Kidney glomerular epithelial cell (primary cell): ENCODE measurements around the gene PLPP2.

Source experiments
- DNase-seq: peaks from one replicate; lab custom pipeline; 2025; lab: John Stamatoyannopoulos, UW

Gene PLPP2

DNA sequence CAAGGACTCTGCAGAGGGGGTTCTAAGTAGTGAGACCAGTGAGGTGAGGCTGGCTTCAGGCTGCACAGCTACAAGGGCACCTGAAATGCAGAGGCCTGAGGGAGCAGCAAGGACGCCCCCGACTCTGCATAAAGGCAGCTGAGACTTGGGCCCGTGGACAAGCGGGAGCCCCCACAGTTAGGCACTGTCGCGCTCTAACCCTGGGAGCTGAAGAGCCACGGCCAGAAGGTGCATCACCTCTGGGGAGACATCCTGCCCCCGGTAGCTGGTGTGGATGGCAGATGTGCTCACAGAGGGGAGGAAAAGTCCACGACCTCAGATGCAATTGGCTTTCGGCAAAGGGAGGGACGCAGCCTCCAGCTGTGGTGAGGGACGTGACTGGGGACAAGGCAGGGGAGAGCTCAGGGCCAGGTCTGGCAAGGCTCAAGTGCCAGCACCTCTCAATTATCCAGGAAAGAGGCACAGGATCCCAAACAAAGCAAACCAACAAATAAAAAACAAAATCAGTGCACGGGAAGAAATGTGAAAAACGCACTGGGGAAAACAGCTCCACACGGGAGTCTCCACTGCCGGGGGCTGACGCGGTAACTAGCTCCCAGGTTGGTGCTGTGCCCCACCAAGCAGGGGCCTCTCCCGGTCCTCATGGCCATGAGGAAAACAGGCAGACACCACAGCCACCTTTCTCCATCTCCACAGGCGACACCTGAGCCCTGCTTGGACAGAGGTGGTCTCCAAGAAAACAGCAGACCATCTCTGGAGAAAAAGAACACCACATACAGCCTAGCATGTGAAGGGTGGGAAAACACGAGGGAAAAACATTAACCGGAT lies 23.0 kb upstream of the PLPP2 start:
- no peak for DNase-seq

DNA sequence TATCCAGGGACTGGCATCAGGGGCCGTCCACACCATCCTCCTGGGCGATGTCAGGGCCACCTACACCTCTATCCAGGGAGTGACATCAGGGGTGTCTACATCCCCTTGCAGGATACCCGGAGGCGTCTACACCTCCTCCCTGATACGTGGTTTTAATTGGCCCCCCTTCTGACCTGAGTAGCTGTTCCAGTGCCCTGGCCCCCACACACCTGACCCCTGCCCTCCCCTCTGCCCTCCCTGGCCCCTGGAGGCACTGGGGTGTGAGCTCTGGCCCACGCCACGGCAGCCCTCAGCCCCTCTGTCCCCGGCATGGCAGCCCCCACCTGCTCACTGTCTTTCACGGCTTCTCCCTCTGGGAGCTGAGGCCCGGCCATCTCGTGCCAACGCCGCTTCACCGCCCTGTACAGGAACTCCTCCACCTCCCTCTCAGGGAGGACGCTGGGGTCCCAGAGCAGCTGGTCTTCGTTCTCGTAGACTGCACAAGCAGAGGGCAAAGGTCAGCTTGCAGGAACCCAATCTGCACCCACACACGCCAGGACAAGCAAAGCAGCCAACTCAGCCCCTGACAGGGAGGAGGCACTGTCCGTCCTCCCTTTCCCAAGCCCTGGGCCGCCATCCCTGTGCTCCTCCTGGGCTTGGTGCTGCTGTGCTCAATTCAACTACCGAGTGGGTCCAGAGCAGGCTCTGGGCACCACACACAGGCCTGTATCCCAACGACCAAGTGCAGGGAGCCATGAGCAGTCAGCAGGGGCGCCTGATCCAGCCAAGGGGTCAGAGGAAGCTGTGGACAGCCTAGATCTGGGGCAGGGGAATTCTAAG lies 22.2 kb upstream of the PLPP2 start:
- DNase-seq = no peak

DNA sequence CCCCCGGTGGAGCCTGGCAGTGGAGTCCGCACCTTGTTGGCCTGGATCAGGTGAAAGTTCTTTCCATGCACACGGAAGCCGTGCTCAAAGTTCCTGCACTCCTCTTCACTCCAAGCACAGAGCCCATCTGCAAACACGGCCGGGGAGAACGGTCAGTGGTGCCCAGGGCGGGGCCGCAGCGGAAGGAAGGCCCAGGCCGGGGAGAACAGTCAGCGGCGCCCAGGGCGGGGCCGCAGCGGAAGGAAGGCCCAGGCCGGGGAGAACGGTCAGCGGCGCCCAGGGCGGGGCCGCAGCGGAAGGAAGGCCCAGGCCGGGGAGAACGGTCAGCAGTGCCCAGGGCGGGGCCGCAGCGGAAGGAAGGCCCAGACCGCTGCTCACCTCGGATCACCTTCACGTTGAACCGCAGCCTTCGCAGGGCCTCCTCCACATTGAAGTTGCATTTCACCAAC lies 20.6 kb upstream of the PLPP2 start:
- DNase-seq = no peak

DNA sequence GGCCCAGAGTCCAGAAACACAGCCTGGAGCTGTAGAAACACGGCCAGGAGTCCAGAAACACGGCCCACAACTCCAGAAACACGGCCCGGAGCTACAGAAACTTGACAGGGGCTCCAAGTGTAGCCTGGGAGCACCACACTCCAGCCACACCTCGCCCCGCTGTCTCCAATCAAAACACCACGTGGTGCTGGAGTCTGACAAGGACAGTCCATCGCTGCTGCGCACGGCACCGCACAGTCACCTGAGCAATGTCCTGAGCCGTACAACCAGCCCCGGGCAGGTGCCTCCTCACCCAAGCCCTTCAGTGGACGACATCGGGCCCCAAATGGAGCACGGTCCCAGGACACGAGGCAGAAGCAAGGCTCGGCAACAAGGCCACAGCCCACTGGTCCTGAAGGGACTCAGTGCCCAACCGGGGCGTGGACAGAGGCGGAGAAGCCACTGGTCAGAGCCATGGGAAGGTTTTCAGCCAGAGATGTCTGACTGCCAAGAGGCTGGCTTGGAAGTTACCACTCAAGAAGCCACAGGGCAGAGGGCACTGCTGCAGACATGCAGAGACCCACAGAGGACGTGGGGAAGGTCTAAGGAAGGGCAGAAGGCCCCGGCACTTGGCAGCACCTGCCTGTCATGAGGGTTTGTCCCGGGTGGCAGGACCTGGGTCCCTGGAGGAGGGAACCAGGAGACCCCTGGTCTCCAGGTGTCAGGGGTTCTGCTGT lies 19.7 kb upstream of the PLPP2 start:
- no peak for DNase-seq

DNA sequence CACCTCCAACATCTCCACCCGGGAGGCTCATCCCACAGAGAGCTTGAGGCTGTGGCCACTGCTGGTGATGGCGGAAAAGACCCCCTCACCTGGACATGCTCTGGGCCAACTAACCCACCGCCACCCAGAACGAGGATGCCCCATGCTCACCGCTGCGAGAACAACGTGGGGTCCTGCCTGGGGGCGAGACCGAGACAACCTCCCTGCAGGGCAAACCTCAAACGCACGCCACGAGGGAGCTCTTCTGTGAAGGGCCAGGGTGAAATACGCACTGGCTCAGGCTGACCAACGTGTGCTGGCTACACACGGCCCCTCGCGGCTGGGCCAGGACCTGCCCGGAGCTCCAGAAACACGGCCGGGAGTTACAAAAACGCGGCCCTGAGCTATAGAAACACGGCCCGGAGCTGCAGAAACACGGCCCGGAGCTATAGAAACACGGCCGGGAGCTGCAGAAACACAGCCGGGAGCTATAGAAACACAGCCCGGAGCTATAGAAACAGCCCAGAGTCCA lies 19.0 kb upstream of the PLPP2 start:
- no peak for DNase-seq

DNA sequence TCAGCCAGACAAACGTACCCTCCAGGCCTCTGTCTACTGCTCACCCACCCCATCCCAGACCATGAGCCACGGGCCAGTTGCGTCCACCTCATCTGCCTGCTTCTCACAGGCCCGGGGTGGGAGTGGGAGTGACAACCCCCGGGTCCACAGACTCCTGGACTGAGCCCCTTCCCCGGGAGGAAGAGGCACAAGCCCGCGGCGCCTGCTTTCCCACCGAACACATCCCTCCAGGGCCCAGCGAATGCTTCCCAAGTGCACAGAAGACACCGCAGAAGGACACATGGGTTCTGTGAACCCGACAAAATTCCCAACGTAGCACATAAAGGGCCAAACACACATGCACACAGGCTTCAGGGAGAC lies 18.0 kb upstream of the PLPP2 start:
- no peak for DNase-seq

DNA sequence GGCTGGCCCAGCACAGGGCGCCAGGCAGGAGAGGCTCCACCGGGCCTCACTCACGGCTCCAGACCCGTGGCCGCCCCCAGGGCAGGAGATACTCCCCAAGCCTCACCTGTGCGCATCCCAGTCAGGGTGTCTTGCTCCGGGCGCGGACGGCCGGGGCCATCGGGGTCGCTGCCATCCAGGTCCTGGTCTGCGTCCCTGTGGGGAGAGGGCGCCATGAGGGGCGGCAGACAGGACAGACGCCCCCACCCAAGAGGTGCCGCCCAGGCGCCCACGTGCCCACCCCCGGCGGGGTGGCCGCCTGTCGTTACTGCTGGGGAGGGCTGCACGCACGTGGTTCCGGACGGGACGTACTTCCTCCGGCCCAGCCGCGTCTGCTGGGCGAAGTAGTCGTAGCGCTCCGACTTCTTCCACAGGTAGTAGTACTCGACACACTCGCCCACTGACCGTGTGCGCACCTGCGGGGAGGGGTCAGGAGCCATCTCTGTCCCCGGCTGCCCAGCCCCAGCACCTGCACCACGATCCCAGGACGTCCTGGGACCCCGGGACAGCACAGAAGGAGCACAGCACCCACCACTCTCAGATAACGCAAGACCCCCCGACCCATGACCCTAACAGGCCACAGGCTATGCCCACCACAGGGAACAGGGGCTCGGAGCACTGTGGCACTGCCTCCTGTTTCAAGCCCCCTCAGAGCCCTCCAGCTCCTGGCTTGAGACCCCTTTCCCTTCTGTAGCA lies 17.4 kb upstream of the PLPP2 start:
- DNase-seq = no peak

DNA sequence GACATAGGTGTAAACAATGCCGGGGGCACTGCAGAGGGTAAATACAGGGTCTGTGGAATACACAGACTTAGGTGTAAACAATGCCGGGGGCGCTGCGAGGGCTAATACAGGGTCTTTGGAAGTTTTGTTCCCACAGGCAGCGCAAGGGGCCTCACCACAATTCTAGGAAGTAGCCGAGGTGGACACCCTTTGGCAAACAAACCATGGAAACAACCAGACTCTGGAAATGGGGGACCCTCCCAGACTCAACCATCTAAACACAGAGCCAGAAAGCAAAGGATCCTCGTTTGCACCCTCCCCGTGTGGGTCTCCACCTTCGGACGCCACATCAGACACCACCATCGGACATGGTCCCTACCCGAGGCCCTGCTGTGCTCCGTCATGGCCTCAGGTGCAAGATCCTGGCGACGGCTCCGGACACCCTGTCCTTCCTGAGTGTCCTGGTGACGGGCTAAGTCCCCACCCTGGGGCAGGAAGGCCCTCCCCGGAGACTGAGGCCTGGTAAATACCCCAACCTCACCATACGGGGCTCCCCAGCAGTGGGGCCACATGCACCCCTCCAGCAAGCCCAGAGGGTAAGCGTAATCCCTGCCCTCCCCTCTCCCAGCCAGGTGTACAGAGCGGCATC lies 16.7 kb upstream of the PLPP2 start:
- no peak for DNase-seq

DNA sequence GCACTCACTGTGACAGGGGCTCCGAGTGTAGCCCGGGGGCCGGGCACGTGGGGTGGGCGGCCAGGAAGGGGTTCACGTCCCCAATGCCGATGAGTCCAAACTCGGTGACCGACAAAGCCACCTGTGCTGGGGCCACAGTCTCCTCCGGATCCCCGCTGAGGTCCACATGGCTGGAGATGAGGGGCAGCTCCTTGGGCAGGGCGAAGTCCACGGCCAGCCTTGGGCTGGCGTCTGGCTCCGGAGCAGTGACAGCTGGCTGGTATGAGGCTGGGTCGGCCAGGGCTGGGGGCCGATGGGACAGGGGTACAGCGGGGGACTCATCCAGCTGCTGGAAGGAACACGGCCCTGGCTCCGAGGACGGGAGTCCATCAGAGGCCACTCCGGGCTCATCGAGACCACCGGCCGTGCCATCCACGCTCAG lies 15.9 kb upstream of the PLPP2 start:
- DNase-seq = no peak

DNA sequence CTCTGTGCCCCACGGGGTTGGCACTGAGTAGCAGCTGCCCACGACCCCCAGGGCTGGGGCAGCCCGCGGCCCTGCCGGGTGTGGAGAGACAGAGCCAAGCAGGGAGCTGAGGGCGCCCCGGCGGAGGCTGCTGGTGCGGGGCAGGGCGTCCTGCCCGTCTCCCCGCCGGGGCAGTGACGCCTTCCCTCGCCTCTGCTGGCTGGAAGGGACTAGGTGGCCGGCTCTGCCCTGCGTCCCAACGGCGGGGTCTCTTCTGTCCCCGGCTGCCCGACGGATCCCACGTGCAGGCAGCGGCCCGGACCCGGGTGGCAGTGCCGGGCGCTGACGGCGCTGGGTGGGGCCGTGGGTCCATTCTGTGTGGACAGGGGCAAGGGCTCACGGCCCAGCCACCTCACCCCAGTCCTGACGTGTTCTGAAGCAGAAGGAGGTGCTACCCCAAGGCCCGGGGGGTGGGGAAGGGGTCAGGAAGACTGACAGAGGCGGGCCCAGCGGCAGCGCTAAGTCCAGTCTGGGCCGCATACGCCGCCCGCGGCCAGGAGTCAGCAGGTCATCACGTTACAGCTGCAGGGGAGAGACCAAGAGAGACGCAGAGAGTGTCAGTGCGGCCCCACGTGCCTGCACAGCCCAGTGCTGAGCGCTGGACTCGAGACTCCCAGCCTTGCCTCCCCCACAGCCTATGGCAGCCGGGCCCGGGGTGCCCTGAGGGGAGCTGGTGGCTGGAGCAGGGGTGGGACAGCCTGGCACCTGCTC lies 15.1 kb upstream of the PLPP2 start:
- no peak for DNase-seq

DNA sequence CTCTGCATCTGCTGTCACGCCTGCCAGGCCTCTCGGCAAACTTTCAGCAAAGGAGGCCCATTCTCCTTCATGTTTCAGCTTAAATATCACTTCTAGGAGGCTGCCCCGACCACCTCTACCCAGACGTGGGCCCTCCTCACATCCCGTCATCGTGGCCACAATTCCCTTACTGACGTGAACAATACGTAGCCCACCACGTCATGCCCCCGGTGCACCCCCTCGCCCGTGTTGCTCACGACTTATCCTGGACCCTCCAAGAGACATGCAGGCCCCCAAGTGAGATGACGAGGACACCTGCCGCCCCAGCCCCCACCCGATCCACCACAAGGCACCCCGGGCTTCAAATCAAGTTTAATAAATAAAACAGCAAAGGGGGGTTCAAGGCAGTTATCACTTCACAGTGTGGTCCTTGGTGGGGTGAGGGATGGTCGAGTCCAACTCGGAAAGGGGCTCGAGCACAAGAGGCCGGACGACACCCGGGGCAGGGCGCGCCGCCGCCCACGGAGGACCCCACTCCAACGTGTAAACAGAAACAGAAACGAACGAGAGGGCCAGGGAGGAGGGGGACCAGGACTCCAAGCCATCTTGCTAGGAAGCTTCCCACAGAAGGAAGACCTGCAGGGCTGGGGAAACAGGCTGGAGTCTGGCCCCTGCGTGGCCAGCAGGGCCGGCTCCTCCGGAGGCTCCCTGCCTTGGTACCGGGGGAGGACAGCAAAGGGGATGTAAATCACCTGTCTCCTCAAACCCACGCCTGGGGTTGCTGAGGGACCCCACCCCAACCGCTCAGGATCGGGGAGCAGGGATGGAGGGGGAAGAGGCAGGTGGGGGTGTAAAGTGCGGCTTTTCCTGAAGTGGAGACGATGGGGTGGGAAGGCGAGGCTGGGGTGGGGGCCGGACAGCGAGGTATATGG lies 14.3 kb upstream of the PLPP2 start:
- DNase-seq = no peak

DNA sequence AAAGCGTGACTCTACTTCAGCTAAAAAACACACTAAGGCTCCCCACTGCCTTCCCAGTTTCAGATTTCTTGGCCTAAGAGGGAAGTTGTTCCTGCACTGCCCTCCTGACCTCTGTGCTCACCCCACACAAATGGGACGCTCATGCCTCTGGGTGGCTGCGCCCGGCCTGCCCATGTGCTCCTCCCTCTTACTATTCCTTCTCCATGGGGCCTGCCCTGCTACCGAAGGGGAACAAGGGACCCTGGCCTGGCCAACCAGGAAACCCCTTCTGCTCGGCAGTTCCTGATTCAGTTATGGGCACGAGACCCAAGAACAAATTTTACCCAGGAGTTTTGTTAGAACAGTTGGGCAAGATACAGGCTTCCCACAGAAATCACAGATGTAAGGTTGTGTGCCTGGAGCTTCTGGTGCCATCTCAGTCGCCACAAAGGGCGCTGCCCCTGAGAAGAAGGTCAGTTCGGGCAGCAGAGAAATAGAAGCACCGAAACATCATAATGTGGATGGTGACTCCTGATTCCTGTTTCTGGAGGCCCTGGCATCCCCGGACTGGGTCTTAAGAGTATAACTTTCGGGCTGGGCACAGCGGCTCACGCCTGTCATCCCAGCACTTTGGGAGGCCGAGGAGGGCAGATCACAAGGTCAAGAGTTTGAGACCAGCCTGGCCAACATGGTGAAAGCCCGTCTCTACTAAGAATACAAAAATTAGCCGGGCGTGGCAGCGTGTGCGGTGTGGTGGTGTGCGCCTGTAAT lies 5.4 kb upstream of the PLPP2 start:
- no peak for DNase-seq

DNA sequence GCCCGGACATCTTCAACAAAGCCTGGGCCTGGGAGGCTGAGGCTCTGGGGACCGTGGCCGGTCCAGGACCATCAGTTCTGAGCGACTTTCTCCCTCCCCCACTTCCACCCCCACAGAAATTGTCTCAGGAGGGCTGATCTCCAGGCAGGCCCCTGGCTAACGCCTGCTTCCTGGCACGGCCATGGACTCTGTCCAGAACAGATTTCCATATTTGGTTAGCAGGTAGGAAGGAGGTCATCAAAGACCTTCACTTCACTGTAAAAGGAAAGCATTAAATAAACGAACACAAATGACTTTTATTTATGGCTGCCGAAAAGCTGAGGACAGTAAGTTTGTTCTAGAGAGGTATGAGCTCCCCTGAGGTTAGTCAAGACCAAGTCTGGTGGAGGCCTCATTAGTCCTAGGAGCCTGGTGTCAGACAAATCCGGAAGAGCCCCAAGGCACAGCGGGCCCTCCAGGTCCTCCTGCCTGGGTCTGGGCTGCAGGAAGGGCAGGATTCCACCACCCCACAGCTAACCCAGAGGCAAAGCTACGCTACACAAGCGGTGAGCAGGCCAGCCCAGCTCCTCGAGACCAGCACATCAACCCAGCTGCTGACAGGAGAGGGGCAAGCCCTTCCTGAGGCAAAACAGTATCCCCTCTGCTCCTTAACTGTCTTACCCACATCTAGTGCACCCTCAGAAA lies 4.6 kb upstream of the PLPP2 start:
- no peak for DNase-seq

DNA sequence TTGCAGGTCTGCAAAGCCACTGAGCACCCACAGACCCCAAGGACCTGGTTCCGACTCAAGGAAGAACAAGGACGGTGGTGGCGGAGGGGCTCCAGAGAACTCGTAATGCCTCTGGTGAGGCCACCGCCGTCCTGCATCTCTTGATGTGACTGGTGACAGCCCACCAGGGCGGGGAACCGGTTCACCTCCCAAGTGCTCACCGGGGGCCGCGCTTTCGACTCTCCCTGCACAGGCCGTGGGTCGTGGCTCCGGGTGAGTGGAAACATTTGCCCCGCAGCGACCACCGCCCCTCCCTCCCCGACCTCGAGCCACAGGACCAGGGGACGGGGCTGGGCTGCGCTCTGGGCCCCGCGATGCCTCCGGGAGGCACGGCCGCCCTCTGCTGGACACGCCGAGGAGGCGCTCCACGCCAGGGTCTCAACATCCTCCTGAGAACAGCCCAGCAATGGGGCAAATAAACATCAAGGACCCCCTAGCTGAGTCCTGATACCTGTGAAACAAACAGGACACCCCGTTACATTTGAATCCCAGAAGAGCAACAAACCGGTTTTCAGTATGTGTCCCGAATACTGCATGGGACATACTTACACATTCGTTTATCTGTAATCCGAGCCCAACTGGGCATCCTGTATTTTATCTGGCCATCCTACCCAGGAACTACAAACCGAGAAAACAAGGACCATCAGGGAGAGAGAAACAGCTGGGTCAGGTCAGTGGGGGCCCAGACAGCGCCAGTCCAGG lies 3.9 kb upstream of the PLPP2 start:
- peak; percentile 17 for DNase-seq

DNA sequence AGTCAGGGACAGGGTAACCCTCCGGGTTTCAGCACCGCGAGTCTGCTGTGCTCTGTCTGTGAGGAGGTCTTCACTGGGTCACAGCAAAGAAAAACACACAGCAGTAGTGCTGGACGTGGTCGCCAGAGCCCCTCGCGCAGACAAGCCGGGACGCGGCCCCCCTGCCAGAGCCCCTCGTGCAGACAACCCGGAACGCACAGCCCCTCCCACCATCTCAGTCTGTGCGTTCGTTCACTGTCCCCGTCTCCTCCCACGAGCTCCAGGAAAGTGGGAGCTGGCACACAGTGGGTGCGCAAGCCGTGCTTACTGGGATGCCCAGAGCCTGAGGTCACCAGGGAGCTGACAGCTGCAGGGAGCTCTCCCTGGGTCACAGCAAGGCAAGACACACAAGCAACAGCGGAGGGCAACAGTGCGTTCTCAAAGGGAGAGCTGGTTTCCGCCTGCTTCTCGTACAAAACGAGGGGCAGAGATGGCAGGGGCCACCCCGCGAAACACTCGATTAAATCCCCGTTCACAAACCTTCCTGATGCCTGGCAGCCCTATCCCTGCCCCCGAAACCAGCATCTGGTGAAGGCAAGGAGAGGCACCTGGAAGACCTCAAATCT lies 3.2 kb upstream of the PLPP2 start:
- no peak for DNase-seq

DNA sequence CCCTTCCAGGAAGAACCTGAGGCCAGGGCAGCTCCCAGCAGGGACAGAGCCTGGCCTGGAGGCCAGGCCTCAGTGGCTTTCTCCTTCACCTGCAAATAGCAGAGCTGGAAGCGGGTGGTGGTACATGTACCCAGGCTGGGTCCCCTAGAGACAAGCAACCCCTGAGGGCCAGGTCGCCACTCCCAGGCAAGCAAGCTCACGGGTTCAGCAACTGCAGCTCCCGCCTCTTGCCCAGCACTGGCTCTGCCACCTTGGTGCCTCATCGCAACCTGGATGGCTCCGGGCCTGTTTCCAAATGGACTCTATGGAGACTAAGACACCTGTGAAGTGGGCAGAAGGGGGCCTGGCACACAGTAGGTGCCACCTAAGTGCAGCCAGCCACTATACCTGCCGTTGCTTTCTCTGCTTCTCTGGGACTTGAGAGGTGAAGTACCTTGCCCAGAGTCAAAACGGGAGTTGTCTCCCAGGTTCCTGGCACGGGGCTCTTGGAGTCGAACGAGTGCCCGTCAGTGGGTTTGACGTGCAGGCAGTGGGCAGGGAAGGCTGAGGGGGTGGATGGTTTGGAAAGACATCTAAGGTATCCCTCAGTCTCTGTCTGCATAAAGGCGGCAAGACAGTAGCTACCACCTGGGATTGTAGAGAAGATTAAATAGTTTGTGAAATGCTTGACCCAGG lies 2.4 kb upstream of the PLPP2 start:
- no peak for DNase-seq
